Cardiac muscle cell (in vitro differentiated cells and primary cell): ENCODE measurements around the gene ATP1A4. TPM values are rescaled to one million over a fixed set of nuclear protein-coding genes. Genes with fewer than 3 reads are reported as not detected.
A peak's percentile ranks its signal among the peaks of the same experiment; 100 is the strongest.

ENCODE experiments used
- DNase-seq, 2 donors: peaks; one replicate each; pipeline versions ENCODE4 v3.0.0 to v3.0.0-alpha.2; 2010 to 2017; ENCODE audit warnings: low read depth in 1 of 2, low spot score in 1 of 2
- H3K27ac ChIP-seq: fragments of 200-600 bp; sonication (generic); 2 replicates; pipeline ENCODE4 v1.5.1; 2016
- H3K27me3 ChIP-seq: fragments of 200-600 bp; sonication (generic); 2 replicates; pipeline ENCODE4 v1.6.0; 2016; ENCODE audit warnings: control low read depth
- H3K36me3 ChIP-seq: fragments of 200-600 bp; sonication (generic); 2 replicates; pipeline ENCODE4 v1.5.1; 2016; ENCODE audit warnings: control low read depth
- H3K4me1 ChIP-seq: fragments of 200-600 bp; sonication (generic); 2 replicates; pipeline ENCODE4 v1.8.1; 2017; ENCODE audit warnings: low read depth, mild to moderate bottlenecking, mixed run types
- H3K4me3 ChIP-seq: fragments of 200-600 bp; sonication (generic); 2 replicates; pipeline ENCODE4 v1.5.1; 2016; ENCODE audit warnings: mild to moderate bottlenecking
- H3K9me3 ChIP-seq: fragments of 200-600 bp; sonication (generic); 2 replicates; pipeline ENCODE4 v1.5.1; 2017; ENCODE audit warnings: low read depth, mild to moderate bottlenecking, control low read depth
- CTCF ChIP-seq: IDR thresholded peaks from 2 replicates; pipeline ENCODE4 v1.5.1; 2012; ENCODE audit warnings: low read depth, mild to moderate bottlenecking, low read length
- polyA plus RNA-seq: library from polyadenylated mRNA; unstranded; fragments of >200 nt; fragmentation: Nextera tagmentation; extraction: Ambion mirVana; gene quantifications from 2 replicates; pipeline ENCODE4 v1.2.1, GENCODE V29; 2016
- total RNA-seq: library from RNA; depleted of rRNA; stranded (reverse); fragments of >200 nt; gene quantifications from 2 replicates; pipeline ENCODE4 v1.2.3, GENCODE V29; 2016

The ATP1A4 gene
- total and polyA plus RNA-seq, 2 experiments from 2014 or later = 0.21 to 0.57 TPM

- Histone ChIP-seq H3K4me1 (no peaks in the 10 kb centered on the region), H3K36me3 (no peaks in the 10 kb centered on the region), H3K9me3 (no peaks in the 10 kb centered on the region), H3K27ac (no peak overlapping the region), H3K27me3 (no peaks in the 10 kb centered on the region), H3K4me3 (no peak overlapping the region)
- DNase-seq = no peak
- TF ChIP-seq CTCF = no peak
Observed at GRCh38 chr1:160158534-160158933, 7.1 kb downstream of the ATP1A4 start.

GRCh38 chr1:160159846-160160245, 8.4 kb downstream of the ATP1A4 start:
- H3K9me3 ChIP-seq = no peaks in the 10 kb centered on the region
- H3K36me3 ChIP-seq = no peaks in the 10 kb centered on the region
- H3K4me3 ChIP-seq = no peak overlapping the region
- H3K27me3 ChIP-seq = no peaks in the 10 kb centered on the region
- no peak for TF ChIP-seq CTCF
- no peaks in the 10 kb centered on the region for H3K4me1 ChIP-seq
- H3K27ac ChIP-seq = no peak overlapping the region
- DNase-seq = no peak

GRCh38 chr1:160161965-160162705, 10.7 kb downstream of the ATP1A4 start:
- TF ChIP-seq CTCF = peak; percentile 55
- peak; percentile 39 to 71 for DNase-seq
- Histone ChIP-seq H3K27ac (no peak overlapping the region), H3K36me3 (no peaks in the 10 kb centered on the region), H3K4me1 (peaks cover under 1% of the 10 kb centered on the region), H3K9me3 (no peaks in the 10 kb centered on the region), H3K4me3 (no peak overlapping the region), H3K27me3 (no peaks in the 10 kb centered on the region)

- peaks cover 8% of the 10 kb centered on the region for H3K4me1 ChIP-seq
- H3K4me3 ChIP-seq = no peak overlapping the region
- H3K27me3 ChIP-seq = no peaks in the 10 kb centered on the region
- H3K9me3 ChIP-seq = no peaks in the 10 kb centered on the region
- no peak overlapping the region for H3K27ac ChIP-seq
- H3K36me3 ChIP-seq = no peaks in the 10 kb centered on the region
- no peak for DNase-seq
- no peak for TF ChIP-seq CTCF
Observed at GRCh38 chr1:160162931-160163330, 11.5 kb downstream of the ATP1A4 start.

GRCh38 chr1:160163615-160164014, 12.2 kb downstream of the ATP1A4 start:
- H3K36me3 ChIP-seq = no peaks in the 10 kb centered on the region
- H3K27me3 ChIP-seq = no peaks in the 10 kb centered on the region
- DNase-seq = no peak
- H3K9me3 ChIP-seq = no peaks in the 10 kb centered on the region
- peaks cover 12% of the 10 kb centered on the region for H3K4me1 ChIP-seq
- H3K4me3 ChIP-seq = no peak overlapping the region
- no peak for TF ChIP-seq CTCF
- H3K27ac ChIP-seq = no peak overlapping the region
